IPS DF 4.7 (cell line): ENCODE data around the gene LEFTY2.
"Not testable (repeated sequence)": the region's sequence is repeated elsewhere in the genome, so short reads cannot be mapped to it uniquely, and the experiment has no call there.

Source experiments
- DNase-seq: peaks from one replicate; pipeline ENCODE4 v3.0.0-alpha.2; 2013; ENCODE audit warnings: low spot score; ENCODE audit errors: extremely low read depth

LEFTY2 gene

DNA sequence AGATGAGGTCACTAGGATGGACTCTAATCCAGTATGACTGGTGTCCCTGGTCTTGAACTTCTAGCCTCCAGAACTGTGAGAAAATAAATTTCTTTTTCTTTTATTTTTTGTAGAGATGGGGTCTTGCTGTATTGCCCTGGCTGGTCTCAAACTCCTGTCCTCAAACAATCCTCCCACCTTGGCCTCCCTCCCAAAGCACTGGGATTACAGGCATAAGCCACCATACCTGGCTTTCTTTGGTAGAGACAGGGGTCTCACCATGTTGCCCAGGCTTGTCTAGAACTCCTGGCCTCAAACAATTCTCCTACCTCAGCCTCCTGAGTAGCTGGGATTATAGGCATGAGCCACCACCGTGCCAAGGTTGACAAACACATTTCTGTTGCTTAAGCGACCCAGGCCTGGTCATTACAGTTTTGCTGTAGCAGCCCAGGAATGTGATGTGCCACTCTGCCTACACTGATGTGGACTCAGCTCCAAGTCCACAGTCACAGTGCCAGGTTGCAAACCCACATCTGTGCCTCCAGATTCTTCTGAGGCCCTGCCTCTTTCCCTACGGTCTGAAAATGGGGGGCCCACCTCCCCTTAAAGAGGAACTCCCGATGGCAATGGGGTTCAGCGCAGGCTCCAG lies 32.9 kb downstream of the LEFTY2 start:
- no peak for DNase-seq

DNA sequence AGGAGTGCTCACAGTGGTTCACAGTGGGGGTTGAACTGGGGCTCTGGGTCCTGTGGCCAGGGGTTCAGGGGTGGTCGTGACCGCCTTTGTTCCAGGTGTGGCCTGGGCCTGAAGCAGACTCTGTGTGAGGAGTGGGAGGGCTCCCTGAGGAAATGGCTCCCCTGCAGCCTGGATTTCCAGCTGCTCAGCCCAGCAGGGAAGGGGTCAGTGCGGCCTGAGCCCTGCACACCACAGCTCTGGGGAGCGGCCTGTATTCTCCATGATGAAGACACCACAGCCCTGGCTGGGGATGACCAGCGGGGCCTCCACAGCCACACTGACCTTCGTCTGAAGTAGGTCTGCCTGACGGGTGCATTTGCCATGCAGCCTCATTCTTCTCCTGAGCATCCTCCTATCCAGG lies 33.7 kb downstream of the LEFTY2 start:
- DNase-seq = no peak

DNA sequence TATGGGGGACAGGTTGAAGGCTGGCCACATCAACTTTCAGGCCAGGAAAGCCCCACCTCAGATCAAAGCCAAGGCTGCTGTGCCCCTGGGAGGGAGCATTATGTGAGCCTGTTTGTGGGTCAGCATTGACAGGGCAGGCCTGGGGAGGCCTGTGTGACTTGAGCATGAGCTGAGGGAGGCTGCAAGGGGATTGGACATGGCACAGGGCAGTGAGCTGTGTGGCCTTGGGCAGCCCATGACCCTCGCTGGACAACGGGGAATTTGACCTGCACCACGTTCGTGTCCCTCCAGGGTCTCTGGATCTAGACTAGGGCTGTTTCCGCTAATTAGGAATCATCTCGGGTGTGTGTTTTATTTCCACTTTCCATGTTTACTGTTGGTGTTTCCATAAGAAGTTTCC lies 34.6 kb downstream of the LEFTY2 start:
- no peak for DNase-seq

DNA sequence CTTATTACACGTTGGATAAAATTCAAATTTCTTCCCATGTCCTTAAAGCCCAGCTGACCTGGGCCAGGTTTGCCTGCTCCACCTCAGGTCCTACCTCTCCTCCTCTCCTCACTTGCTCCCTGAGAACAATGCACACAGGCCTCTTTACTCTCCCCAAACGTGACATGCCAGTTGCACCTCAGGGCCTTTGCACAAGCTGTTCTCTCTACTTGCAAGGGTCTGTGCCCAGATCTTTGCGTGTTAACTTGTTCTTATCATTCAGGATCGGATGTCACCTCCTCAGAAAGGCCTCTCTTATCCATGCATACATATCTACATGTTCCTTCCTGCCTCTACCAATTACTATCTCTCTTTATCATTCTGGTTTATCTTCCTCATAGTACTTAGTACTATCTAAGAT lies 37.4 kb downstream of the LEFTY2 start:
- no peak for DNase-seq

DNA sequence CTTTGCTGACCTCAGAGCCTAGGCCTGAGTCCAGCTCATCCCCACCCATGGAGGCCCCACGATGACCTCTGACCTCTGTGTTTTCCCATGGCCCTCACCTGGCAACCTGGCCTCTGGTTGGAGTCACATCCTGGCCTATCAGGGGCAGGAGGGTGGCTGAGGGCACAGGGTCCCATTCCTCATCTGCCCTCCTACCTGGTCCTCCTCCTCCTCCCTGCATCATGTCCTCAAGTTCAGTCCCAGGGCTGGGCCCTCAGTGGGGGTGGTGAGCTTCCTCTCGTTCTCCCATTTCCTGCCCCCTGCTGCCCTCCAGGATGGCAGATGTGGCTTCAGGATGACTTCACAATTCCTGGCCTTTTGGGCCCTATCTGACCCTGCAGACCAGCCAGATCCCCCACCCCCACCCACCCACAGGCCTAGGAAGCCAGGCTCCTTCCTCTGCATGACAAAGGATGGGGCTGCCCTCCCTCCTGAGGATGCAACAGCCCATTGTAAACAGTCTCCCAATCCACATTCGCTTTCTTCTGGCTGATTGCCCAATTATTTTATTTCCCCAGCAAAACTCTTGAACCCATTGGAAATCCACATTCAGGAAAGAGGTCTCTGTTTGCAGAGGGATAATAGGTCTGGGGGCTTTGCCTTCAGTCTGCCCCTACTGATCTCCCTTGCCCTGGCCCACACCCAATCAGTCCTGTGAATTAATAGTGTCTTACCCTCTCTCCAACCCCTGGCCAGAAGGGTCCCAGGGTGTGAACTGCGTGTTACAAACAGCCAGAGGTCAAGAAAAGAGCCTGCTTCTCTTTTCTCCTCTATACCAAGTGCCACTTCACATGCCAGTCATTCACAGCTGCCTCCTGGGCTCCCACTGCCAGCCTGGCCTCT lies 41.7 kb downstream of the LEFTY2 start:
- DNase-seq = peak; percentile 98

DNA sequence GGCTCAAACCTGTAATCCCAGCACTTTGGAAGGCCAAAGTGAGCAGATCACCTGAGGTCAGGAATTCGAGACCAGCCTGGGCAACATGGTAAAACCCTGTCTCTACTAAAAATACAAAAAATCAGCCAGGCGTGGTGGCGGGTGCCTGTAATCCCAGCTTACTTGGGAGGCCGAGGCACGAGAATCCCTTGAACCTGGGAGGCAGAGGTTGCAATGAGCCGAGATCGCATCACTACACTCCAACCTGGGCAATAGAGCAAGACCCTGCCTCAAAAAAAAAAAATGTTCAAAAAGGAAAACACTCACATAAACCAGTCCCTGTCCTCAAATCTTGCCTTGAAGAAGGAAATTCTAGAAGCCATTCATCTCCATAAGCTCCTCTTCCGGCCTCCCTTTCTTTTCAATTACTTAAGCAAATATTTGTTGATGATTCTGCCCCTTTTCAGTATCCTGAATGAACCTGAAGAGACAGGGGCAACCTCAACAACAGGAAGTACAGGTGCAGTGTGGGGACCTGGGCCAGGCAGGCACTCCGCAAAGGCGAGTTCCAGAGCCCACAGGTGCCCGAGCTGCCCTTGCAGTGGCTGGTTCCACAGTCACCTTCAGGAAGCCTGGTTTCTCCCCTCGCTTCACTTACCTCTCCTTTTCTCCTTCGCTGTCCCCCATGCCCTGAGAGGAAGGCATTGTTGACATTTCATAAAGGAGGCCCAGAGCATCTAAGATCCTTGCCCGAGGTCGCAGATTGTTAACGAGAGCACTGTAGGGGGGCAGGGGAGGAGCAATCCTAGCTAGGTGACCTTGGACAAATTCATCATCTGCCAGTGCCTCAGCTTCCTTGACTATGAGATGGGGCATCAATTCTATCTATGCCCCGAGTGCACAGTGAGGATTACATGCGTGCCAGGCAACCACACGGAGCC lies 43.2 kb downstream of the LEFTY2 start:
- no peak for DNase-seq

DNA sequence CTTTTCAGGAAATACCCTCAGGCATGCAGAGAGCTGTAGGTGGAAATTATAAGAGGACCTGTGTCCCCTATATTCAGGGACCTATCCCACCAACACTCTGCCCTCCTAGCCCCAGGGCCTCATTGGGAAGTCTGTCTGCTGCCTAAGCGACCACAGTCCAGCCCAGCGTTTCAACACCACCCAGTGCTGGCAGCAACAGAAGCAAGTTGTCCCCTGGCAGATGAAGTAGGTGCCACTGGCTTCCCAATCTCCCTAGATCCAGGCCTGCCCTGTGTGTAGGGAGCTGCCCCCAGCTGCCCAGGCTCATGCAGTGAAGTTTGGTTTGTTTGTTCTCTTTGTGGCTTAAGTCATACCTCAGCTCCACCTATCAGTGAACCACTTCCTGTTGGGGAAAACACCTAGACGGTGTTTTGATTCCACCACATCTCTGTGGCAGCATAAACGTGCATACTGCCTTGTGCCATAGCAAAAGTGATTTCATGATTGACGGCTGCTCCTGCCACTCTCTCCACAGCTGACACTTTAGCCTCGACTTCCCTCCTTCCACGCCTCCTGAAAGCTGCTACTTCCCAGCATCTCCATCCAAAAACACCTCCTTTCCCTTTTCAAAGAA lies 44.0 kb downstream of the LEFTY2 start:
- no peak for DNase-seq

DNA sequence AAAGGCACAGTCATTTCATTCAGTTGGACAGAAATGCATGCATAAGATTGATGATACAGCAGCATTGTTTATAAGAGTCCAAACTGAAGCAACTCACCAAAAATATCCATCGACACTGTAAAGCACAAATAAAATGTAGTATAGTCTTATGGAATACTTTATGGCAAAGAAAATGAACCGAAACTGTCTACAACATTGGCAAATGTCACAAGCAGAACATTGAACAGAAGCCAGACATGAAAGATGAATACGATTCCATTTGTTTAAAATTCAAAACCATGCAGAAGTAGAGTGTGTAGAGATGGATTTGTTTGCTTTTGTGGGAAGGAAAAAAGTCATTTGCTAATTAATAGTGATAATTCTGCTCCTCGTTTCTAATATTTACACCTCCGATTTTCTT lies 44.5 kb downstream of the LEFTY2 start:
- no peak for DNase-seq

DNA sequence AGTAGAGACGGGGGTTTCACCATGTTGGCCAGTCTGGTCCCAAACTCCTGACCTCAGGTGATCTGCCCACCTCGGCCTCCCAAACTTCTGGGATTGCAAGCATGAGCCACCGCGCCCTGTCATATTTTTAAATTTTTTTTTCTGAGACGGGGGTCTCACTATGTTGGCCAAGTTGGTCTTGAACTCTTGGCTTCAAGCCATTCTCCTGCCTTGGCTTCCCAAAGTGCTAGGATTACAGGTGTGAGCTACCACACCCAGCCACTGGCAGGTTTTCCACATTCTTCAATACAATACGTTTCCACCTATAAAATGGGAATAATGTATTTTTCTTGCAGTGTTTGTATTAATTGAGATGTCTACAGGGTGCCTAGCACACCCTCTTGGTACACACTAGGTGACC lies 48.7 kb downstream of the LEFTY2 start:
- DNase-seq = no peak

DNA sequence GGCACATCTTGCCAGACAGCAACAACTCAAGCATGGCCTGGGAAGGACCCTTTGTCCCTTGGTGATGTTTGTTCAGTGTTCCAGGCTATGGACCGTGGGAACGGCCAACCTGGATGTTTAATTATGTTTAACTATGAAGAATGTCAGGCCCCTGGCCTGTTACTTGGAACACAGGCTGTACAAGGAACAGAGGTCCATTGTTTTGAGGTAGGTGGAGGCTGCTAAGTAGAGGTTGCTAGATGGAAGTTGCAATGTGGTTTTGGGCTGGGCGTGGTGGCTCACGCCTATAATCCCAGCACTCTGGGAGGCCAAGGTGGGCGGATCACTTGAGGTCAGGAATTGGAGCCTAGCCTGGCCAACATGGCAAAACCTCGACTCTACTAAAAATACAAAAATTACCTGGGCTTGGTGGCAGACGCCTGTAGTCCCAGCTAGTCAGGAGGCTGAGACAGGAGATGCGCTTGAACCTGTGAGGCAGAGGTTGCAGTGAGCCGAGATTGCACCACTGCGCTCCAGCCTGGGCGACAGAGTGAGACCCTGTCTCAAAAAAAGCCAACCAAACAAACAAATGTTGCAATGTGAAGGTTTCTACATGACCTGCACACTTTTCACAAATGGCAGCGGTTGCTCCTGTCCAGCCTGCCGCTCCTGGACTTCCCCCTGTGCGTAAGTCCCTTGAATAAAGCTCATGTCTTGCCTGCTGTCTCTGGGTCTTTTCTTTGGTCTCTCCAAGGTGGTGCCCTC lies 49.6 kb downstream of the LEFTY2 start:
- DNase-seq = no peak

DNA sequence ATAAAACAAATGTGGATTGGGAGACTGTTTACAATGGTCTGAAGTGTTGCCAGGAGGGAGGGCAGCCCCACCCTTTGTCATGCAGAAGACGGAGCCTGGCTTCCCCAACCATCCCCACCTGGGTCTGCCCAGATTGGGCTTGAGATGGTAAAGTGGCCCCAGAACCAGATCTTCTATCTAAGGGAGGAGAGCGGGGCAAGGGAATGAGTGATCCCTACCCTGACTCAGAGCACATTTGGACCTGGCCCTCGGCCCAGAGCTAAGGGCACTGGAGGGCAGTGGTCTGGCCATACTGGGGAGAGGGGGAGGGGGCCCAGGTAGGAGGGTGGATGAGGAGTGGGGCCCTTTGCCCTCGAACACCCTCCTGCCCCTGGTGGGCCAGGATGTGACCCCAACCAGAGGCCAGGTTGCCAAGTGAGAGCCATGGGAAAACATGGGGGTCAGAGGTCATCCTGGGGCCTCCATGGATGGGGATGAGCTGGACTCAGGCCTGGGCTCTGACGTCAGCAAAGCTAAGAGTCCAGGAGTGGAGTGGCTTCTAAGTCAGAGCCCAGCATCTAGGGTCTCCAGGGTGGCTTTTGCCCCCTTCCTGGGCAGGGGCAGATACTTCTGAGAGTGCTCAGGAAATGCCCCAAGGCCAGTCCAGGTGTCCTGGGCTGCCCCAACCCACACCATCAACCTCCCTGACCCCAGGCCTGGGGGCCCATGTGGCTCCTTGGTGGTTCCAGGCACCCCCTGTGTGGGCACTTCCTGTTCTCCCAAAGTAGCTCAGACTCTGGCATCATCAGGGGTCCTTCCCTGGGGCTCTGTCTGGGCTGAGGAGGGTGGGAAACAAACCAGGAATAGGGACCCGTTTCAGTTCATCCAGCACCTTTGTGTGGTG lies 50.4 kb downstream of the LEFTY2 start:
- DNase-seq = no peak

DNA sequence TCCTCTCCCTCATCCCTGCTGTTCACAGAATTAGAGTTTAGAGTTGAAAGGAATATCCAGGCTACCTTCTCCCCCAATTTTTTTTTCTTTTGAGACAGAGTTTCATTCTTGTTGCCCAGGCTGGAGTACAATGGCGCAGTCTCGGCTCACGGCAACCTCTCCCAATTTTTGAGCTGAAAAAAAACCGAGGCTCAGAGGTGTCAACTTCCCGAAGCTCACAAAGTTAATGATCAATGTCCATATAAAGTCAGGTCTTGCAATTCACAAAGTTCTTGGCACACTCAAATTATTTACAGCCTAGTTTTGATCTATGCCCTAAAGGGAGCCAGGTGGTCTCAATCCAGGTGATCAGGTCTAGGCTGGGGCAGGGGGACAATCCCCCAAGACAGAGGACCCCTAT lies 51.3 kb downstream of the LEFTY2 start:
- DNase-seq = no peak

DNA sequence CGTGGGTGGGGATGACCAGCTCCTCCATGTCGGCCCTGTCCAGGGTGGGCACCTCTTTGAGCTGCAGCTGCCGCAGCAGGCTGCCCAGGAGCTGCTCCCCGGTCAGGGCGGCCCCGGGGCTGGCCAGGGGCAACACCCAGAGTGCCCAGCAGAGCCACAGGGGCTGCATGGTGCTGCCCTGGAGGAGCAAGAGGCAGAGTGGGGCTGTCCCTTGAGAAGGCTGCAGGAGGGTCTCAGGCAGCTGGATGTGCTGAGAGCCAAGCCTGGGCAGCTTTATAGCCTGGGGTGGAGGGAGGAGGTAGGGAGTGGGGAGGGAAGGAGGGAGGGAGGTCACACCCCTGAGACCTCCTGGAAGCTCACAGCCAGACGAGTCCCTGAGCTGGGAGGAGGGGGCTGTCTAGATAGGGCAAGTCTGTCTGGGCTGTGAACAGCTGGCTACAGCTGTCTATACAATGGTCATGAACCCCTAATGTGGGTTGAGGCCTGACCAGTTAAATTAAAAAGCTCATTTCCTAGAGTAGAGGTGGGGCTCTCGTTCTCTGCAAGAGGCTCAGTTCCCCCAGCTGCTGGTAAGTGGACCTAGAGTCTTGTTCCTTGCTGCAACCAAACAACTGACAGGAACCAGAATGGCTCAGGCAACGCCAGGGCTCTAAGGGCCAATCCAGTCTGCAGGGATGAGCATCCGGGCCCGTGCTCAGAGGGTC lies 52.0 kb downstream of the LEFTY2 start, which contains the start of gene LEFTY1:
Gene LEFTY1, minus strand, starts transcription at position 249 of the 704 bp plus-strand sequence. Its CDS starts 80 bp downstream, at position 169.
- DNase-seq = no peak

DNA sequence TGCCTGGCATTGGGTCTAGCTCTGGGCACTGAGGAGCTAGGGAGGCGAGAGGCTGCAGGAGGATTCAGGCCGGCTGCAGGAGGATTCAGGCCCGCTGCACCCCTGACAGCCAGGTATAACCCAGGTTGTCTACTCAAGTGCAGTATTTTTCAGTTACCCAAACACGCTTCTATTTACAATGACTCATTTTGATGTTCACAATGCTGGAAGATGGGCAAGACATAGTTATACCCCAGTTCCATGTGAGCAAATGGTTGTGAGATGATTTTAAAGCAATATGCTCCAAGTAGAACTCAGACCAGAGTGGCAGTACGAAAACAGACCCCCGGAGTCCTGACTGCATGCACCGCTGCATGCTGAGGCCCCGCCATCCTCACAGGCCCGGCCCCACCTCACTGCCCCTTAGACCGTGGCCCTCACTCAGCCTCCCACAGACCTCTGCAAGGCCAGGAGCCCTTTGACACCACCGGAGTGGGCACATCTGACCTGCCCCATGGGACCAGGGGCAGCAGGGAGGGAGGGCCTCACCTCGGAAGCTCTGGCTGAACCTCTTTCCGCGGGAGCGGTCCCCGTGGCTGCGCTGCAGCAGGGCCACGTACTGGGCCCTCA lies 52.6 kb downstream of the LEFTY2 start:
- no peak for DNase-seq

DNA sequence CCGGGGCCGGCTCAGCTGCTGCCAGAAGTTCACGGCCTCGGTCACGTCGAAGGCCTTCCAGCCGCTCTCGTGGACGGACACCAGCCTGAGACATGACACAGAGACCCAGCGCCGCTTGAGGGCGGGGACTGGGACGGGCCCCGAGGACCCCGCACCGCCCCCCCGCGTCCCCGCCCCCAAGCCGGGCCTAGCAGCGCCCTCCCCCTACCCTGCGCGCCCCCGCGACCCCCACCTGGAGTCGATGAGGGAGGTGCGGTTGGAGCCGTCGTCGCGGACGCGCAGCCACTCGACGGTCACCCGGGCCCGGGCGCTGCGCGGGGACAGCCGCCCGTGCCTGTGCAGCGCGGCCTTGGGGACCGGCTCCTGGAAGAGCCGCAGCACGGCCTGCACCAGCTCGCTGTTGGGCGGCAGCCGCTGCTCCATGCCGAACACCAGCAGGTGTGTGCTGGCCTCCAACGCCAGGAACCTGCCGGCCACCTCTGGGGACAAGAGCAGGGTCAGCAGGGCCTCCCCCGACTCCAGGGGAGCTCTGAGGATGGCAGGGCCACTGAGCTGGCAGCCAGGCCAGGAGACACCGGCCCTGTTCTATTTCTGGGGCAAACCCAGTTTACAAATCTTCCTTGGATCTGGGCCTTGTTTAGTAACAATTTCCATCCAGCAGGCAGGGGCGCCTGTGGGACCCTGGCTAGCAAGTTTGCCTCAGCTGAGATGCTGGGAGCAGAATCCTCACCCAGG lies 53.3 kb downstream of the LEFTY2 start:
- DNase-seq = not testable (repeated sequence)

DNA sequence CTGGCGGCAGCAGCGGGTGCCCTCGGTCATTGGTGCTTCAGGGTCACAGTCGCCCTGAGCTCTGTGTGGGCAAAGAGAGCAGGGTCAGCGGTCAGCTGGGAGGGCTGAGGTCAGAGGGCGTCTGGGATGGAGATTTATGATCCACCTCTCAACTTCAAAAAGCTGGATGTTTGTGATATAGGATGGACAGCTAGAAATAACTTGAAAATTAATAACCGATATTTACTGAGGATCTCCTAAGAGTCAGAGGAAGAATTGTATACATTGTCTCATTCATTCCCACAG lies 54.0 kb downstream of the LEFTY2 start:
- DNase-seq = no peak
